HEK293T (cell line): ENCODE measurements around the gene SBK3.

ENCODE experiments used
- BHLHE40 ChIP-seq: fragments of 450-650 bp; IDR thresholded peaks from 2 replicates; pipeline ENCODE4 v1.6.1; 2016; ENCODE audit warnings: mild to moderate bottlenecking, moderate library complexity, borderline replicate concordance
- FOXM1 ChIP-seq: fragments of 450-650 bp; IDR thresholded peaks from 2 replicates; pipeline ENCODE4 v1.6.1; 2017; ENCODE audit warnings: mild to moderate bottlenecking, borderline replicate concordance
- HDGF ChIP-seq: fragments of 450-650 bp; IDR thresholded peaks from 2 replicates; pipeline ENCODE4 v1.6.1; 2017; ENCODE audit warnings: antibody characterized with exemption, borderline replicate concordance
- NFRKB ChIP-seq: fragments of 450-650 bp; IDR thresholded peaks from 2 replicates; pipeline ENCODE4 v1.6.1; 2016; ENCODE audit warnings: mild to moderate bottlenecking, moderate library complexity
- SUZ12 ChIP-seq: fragments of 450-650 bp; IDR thresholded peaks from 2 replicates; pipeline ENCODE4 v1.6.1; 2016; ENCODE audit warnings: mild to moderate bottlenecking

- no peak for TF ChIP-seq SUZ12
- TF ChIP-seq BHLHE40: no peak
- TF ChIP-seq FOXM1: no peak
- TF ChIP-seq NFRKB: no peak
- no peak for TF ChIP-seq HDGF
Measured at GRCh38 chr19:55553217-55554182, 8.2 kb upstream of the SBK3 start.
